HEK293T (cell line): ENCODE measurements around the gene ANGEL1.

Experiments
- BHLHE40 ChIP-seq: fragments of 450-650 bp; IDR thresholded peaks from 2 replicates; pipeline ENCODE4 v1.6.1; 2016; ENCODE audit warnings: mild to moderate bottlenecking, moderate library complexity, borderline replicate concordance
- ELF4 ChIP-seq: fragments of 450-650 bp; IDR thresholded peaks from 2 replicates; pipeline ENCODE4 v1.6.1; 2017; ENCODE audit warnings: antibody characterized with exemption
- FOXK2 ChIP-seq: fragments of 450-650 bp; IDR thresholded peaks from 2 replicates; pipeline ENCODE4 v1.6.1; 2016; ENCODE audit warnings: mild to moderate bottlenecking
- ZNF384 ChIP-seq: fragments of 450-650 bp; IDR thresholded peaks from 2 replicates; pipeline ENCODE4 v1.6.1; 2016

DNA sequence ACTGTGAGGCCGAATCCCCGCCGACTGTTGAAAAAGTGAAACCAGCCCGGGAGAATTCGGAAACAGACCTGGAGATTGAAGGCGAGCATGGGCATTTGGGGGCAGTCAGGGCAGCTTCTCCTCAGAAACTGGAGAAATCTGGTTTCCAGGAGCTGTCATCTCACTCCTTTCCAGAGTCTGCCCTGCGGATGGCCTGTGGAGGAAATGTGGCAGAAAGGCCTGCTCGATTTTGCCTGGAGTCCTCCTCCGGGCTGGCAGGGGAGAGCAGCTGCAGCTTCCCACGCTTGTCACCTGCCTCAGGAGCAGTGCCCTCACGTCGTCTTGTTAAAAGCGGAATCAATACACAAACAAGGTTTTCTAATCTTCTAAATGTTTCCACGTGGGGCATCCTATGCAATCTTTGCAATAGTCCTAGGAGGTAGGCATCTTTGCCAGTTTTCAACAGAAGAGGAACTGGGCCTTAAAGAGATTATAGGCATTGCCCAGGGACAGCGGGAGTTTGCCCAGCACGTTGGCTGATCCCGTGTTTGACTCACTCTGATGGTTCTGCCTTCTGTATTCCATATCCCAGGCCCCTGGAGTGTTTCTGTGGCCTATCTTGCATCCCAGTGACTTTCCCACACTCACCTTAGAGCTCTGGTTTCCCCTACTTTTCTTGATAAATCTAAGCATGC lies 15.8 kb upstream of the ANGEL1 start:
- TF ChIP-seq FOXK2: no peak
- TF ChIP-seq ZNF384: no peak
- TF ChIP-seq BHLHE40: no peak
- TF ChIP-seq ELF4: no peak
